AG09309 (cell line): ENCODE results near the gene STAT2.
A peak's percentile ranks its signal among the peaks of the same experiment; 100 is the strongest.

Source experiments
- DNase-seq: peaks from one replicate; pipeline ENCODE4 v3.0.0-alpha.2; 2010; ENCODE audit warnings: low read depth
- H3K4me3 ChIP-seq: 2 replicates; pipeline ENCODE4 v1.5.1; 2011; ENCODE audit warnings: mild to moderate bottlenecking, low read depth, low read length, moderate library complexity; ENCODE audit not compliant: control insufficient read depth
- CTCF ChIP-seq: IDR thresholded peaks from 2 replicates; pipeline ENCODE4 v1.5.1; 2011; ENCODE audit warnings: mild to moderate bottlenecking, low read depth, low read length, inconsistent platforms; ENCODE audit not compliant: insufficient read depth, control insufficient read depth; ENCODE audit errors: missing control alignments

STAT2 gene

GRCh38 chr12:56299308-56299852 lies 60.5 kb downstream of the STAT2 start:
- TF ChIP-seq CTCF, result no peak
- DNase-seq, result no peak

GRCh38 chr12:56298828-56299227 lies 61.1 kb downstream of the STAT2 start:
- DNase-seq, result no peak
- H3K4me3 ChIP-seq, result peak overlapping the region; percentile 93
- TF ChIP-seq CTCF, result no peak

More at GRCh38 chr12:56299308-56299852, 60.5 kb downstream of the STAT2 start:
- H3K4me3 ChIP-seq, result peak overlapping the region; percentile 93

- H3K4me3 ChIP-seq, result no peak overlapping the region
- no peak for DNase-seq
- TF ChIP-seq CTCF, result no peak
Observed at GRCh38 chr12:56297400-56297799, 62.5 kb downstream of the STAT2 start.

- no peak for TF ChIP-seq CTCF
- DNase-seq, result no peak
Observed at GRCh38 chr12:56296295-56296694, 63.6 kb downstream of the STAT2 start.

GRCh38 chr12:56293795-56294194 lies 66.1 kb downstream of the STAT2 start:
- no peak for TF ChIP-seq CTCF
- no peak for DNase-seq
- H3K4me3 ChIP-seq, result no peak overlapping the region

More at GRCh38 chr12:56296295-56296694, 63.6 kb downstream of the STAT2 start:
- H3K4me3 ChIP-seq, result no peak overlapping the region
